Measurements from ENCODE around the gene TRIM29. TPM values are rescaled to one million over a fixed set of nuclear protein-coding genes. Genes with fewer than 3 reads are reported as not detected.

The TRIM29 gene
- total RNA-seq, 1 donor from 2014 or later = 1.1 TPM

- FAIRE-seq (no peak), DNase-seq (ENCODE audit: low read depth) (no peak)
- Mint-ChIP-seq H3K27ac (ENCODE audit: unreplicated experiment) (no peak overlapping the region), H3K4me3 (ENCODE audit: unreplicated experiment) (no peak overlapping the region), H3K27me3 (ENCODE audit: low read depth, unreplicated experiment) (peaks cover 69% of the 10 kb centered on the region), H3K9me3 (ENCODE audit: unreplicated experiment) (peaks cover 2% of the 10 kb centered on the region), H3K4me1 (ENCODE audit: low read depth, unreplicated experiment) (no peaks in the 10 kb centered on the region), H3K36me3 (ENCODE audit: low read depth, unreplicated experiment) (no peaks in the 10 kb centered on the region)
- Histone ChIP-seq H4K20me1 (ENCODE audit: insufficient read depth, low read length) (no peaks in the 10 kb centered on the region), H2AFZ (ENCODE audit: low read depth, low read length) (no peak overlapping the region), H3K9me3 (ENCODE audit: insufficient read depth, low read depth, low read length) (no peaks in the 10 kb centered on the region), H3K79me2 (ENCODE audit: insufficient read depth, low read length) (no peaks in the 10 kb centered on the region), H3K4me1 (ENCODE audit: insufficient read depth, low read length) (no peaks in the 10 kb centered on the region), H3K27ac (ENCODE audit: low read depth, low read length) (no peak overlapping the region), H3K27me3 (ENCODE audit: insufficient read depth, low read length) (peaks cover 16% of the 10 kb centered on the region), H3K4me3 (ENCODE audit: insufficient read depth, low read depth, low read length) (no peak overlapping the region), H3K4me2 (ENCODE audit: low read length) (no peak overlapping the region), H3K36me3 (ENCODE audit: insufficient read depth, low read length) (no peaks in the 10 kb centered on the region), H3K9ac (ENCODE audit: low read length) (no peak overlapping the region)
- TF ChIP-seq EZH2 (IDR thresholded peaks at IDR 0.05; ENCODE audit: insufficient read depth, low read length) = no peak
These were observed 39.4 kb downstream of the TRIM29 start for GRCh38 chr11:120098503-120099020.

- no peak overlapping the region for H3K4me3 Mint-ChIP-seq (ENCODE audit: unreplicated experiment)
- H4K20me1 ChIP-seq (ENCODE audit: insufficient read depth, low read length) = no peaks in the 10 kb centered on the region
- no peaks in the 10 kb centered on the region for H3K9me3 ChIP-seq (ENCODE audit: insufficient read depth, low read depth, low read length)
- no peaks in the 10 kb centered on the region for H3K79me2 ChIP-seq (ENCODE audit: insufficient read depth, low read length)
- peaks cover 2% of the 10 kb centered on the region for H3K9me3 Mint-ChIP-seq (ENCODE audit: unreplicated experiment)
- no peaks in the 10 kb centered on the region for H3K4me1 ChIP-seq (ENCODE audit: insufficient read depth, low read length)
- H3K27me3 ChIP-seq (ENCODE audit: insufficient read depth, low read length) = peaks cover 16% of the 10 kb centered on the region
- no peak overlapping the region for H3K4me3 ChIP-seq (ENCODE audit: insufficient read depth, low read depth, low read length)
- no peak overlapping the region for H3K27ac ChIP-seq (ENCODE audit: low read depth, low read length)
- peaks cover 65% of the 10 kb centered on the region for H3K27me3 Mint-ChIP-seq (ENCODE audit: low read depth, unreplicated experiment)
- no peak for TF ChIP-seq EZH2 (IDR thresholded peaks at IDR 0.05; ENCODE audit: insufficient read depth, low read length)
- TF ChIP-seq CTCF (IDR thresholded peaks at IDR 0.05; ENCODE audit: insufficient read depth, low read depth, low read length) = no peak
- FAIRE-seq (no peak), DNase-seq (ENCODE audit: low read depth) (no peak)
- H3K4me1 Mint-ChIP-seq (ENCODE audit: low read depth, unreplicated experiment) = no peaks in the 10 kb centered on the region
- H3K9ac ChIP-seq (ENCODE audit: low read length) = no peak overlapping the region
- H3K4me2 ChIP-seq (ENCODE audit: low read length) = no peak overlapping the region
- no peak overlapping the region for H3K27ac Mint-ChIP-seq (ENCODE audit: unreplicated experiment)
- H2AFZ ChIP-seq (ENCODE audit: low read depth, low read length) = no peak overlapping the region
- H3K36me3 Mint-ChIP-seq (ENCODE audit: low read depth, unreplicated experiment) = no peaks in the 10 kb centered on the region
- H3K36me3 ChIP-seq (ENCODE audit: insufficient read depth, low read length) = no peaks in the 10 kb centered on the region
These were observed 40.1 kb downstream of the TRIM29 start for GRCh38 chr11:120097721-120098385.

- H3K9me3 ChIP-seq (ENCODE audit: insufficient read depth, low read depth, low read length) = no peaks in the 10 kb centered on the region
- no peak overlapping the region for H3K27ac ChIP-seq (ENCODE audit: low read depth, low read length)
- Mint-ChIP-seq H3K9me3 (ENCODE audit: unreplicated experiment) (peaks cover 2% of the 10 kb centered on the region), H3K36me3 (ENCODE audit: low read depth, unreplicated experiment) (no peaks in the 10 kb centered on the region), H3K27me3 (ENCODE audit: low read depth, unreplicated experiment) (peaks cover 61% of the 10 kb centered on the region), H3K4me3 (ENCODE audit: unreplicated experiment) (no peak overlapping the region), H3K4me1 (ENCODE audit: low read depth, unreplicated experiment) (no peaks in the 10 kb centered on the region), H3K27ac (ENCODE audit: unreplicated experiment) (no peak overlapping the region)
- H3K9ac ChIP-seq (ENCODE audit: low read length) = no peak overlapping the region
- no peak for DNase-seq (ENCODE audit: low read depth)
- H3K4me3 ChIP-seq (ENCODE audit: insufficient read depth, low read depth, low read length) = no peak overlapping the region
- no peaks in the 10 kb centered on the region for H3K36me3 ChIP-seq (ENCODE audit: insufficient read depth, low read length)
- H3K4me2 ChIP-seq (ENCODE audit: low read length) = no peak overlapping the region
- no peak for FAIRE-seq
- no peaks in the 10 kb centered on the region for H4K20me1 ChIP-seq (ENCODE audit: insufficient read depth, low read length)
- H3K27me3 ChIP-seq (ENCODE audit: insufficient read depth, low read length) = peaks cover 13% of the 10 kb centered on the region
- no peaks in the 10 kb centered on the region for H3K4me1 ChIP-seq (ENCODE audit: insufficient read depth, low read length)
- no peaks in the 10 kb centered on the region for H3K79me2 ChIP-seq (ENCODE audit: insufficient read depth, low read length)
- no peak overlapping the region for H2AFZ ChIP-seq (ENCODE audit: low read depth, low read length)
- TF ChIP-seq CTCF (IDR thresholded peaks at IDR 0.05; ENCODE audit: insufficient read depth, low read depth, low read length) (no peak), EZH2 (IDR thresholded peaks at IDR 0.05; ENCODE audit: insufficient read depth, low read length) (no peak)
These were observed 41.3 kb downstream of the TRIM29 start for GRCh38 chr11:120096369-120097191.
